ENCODE measurements around the gene ZSCAN32.

DNA sequence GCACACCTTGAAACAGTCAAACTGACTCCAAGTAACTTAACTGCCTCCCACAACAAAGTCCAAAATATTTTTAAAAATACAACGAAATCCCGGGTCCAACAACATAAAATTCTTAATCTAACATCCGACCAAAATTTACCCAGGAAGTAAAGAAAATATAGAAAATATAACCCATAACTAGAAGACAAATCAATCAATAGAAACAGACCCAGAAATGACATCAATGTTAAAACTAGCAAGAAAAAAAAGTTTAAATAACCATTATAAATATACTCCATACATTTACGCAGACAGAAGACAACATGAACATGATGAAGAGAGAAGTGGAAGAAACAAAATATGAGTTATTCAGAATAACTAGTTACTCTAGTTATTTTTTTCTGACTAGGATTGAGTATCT, 38.8 kb upstream of the ZSCAN32 start:
- TF ChIP-seq, protein P1, sequence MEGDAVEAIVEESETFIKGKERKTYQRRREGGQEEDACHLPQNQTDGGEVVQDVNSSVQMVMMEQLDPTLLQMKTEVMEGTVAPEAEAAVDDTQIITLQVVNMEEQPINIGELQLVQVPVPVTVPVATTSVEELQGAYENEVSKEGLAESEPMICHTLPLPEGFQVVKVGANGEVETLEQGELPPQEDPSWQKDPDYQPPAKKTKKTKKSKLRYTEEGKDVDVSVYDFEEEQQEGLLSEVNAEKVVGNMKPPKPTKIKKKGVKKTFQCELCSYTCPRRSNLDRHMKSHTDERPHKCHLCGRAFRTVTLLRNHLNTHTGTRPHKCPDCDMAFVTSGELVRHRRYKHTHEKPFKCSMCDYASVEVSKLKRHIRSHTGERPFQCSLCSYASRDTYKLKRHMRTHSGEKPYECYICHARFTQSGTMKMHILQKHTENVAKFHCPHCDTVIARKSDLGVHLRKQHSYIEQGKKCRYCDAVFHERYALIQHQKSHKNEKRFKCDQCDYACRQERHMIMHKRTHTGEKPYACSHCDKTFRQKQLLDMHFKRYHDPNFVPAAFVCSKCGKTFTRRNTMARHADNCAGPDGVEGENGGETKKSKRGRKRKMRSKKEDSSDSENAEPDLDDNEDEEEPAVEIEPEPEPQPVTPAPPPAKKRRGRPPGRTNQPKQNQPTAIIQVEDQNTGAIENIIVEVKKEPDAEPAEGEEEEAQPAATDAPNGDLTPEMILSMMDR (IDR thresholded peaks at IDR 0.05): no peak
- TF ChIP-seq POLR2A (IDR thresholded peaks at IDR 0.05): no peak
